Ovary (tissue), 3 donors: ENCODE data around the gene ATP6V0B.

Experiments used
- POLR2A ChIP-seq: fragments of 450-650 bp; IDR thresholded peaks from one replicate; pipeline ENCODE4 v1.6.1; 2017; ENCODE audit warnings: antibody characterized with exemption, mild to moderate bottlenecking, moderate library complexity
- TF ChIP-seq, protein P1 (sequence below), 3 donors: fragments of 450-650 bp in 2 of 3; fragments of 200-600 bp in 1 of 3; IDR thresholded peaks; one replicate each; pipeline versions ENCODE4 v1.5.1 to v1.8.0; 2016 to 2022; ENCODE audit warnings: antibody characterized with exemption in 3 of 3, mild to moderate bottlenecking in 1 of 3
- donor health status: DM: no; HTN: no; CAD: no.

DNA sequence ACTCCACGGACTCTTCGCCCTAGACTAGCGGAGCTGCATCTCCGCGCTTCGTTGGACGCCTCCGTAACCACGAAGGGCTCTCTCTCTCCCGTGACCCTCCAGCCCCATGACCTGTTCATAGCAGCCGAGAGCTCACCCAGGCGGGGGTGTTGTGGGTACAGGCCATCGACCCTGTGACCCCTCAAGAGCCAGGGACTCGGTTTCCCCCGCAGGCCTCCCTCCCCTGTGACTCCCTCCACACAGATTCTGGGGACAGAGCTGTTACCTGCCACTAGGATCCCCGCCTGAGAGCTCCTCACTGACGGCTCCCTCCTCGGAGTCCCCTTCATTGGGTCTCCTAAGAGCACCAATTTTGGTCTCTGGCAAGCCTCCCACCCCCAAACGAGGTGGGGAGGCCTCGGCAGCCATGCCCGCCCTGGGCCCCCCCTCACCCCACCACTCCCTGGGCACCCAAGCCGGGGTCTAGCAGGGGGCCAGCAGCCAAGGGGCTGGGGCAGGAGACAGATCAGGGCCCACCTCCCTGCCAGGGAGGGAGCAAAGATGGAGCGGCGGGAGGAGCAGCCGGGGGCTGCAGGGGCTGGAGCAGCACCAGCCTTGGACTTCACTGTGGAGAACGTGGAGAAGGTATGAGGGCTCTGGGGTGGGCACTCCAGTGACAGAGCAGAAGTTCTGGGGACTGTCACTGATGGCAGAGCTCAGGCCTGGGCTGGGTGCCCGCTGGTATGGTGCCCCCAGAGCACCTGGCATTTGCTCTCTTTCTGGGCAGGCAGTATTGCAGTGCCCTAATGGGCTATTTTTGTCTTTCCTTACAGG lies 27.5 kb upstream of the ATP6V0B start:
- TF ChIP-seq, protein P1, sequence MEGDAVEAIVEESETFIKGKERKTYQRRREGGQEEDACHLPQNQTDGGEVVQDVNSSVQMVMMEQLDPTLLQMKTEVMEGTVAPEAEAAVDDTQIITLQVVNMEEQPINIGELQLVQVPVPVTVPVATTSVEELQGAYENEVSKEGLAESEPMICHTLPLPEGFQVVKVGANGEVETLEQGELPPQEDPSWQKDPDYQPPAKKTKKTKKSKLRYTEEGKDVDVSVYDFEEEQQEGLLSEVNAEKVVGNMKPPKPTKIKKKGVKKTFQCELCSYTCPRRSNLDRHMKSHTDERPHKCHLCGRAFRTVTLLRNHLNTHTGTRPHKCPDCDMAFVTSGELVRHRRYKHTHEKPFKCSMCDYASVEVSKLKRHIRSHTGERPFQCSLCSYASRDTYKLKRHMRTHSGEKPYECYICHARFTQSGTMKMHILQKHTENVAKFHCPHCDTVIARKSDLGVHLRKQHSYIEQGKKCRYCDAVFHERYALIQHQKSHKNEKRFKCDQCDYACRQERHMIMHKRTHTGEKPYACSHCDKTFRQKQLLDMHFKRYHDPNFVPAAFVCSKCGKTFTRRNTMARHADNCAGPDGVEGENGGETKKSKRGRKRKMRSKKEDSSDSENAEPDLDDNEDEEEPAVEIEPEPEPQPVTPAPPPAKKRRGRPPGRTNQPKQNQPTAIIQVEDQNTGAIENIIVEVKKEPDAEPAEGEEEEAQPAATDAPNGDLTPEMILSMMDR (IDR thresholded peaks at IDR 0.05) = no peak
- TF ChIP-seq POLR2A = no peak
